HUES6 (cell line): ENCODE results near the gene MIDN.

ENCODE experiments used
- H3K27ac ChIP-seq: 2 replicates; pipeline ENCODE4 v1.7.0; 2013; ENCODE audit warnings: low read depth, mild to moderate bottlenecking, low read length, inconsistent platforms
- H3K27me3 ChIP-seq: 2 replicates; pipeline ENCODE4 v1.6.1; 2013; ENCODE audit warnings: low read length; ENCODE audit not compliant: control insufficient read depth, insufficient read depth
- H3K36me3 ChIP-seq: 2 replicates; pipeline ENCODE4 v1.6.1; 2013; ENCODE audit warnings: low read length; ENCODE audit not compliant: control insufficient read depth, insufficient read depth
- H3K4me1 ChIP-seq: 2 replicates; pipeline ENCODE4 v1.6.1; 2013; ENCODE audit warnings: low read length; ENCODE audit not compliant: control insufficient read depth, insufficient read depth
- H3K4me3 ChIP-seq: 2 replicates; pipeline ENCODE4 v1.5.1; 2013; ENCODE audit warnings: low read depth, low read length
- H3K9ac ChIP-seq: one replicate; pipeline ENCODE4 v1.6.1; 2013; ENCODE audit warnings: mild to moderate bottlenecking, low read length
- H3K9me3 ChIP-seq: 2 replicates; pipeline ENCODE4 v1.6.1; 2013; ENCODE audit warnings: low read depth, low read length; ENCODE audit not compliant: control insufficient read depth, insufficient read depth

The MIDN gene

DNA sequence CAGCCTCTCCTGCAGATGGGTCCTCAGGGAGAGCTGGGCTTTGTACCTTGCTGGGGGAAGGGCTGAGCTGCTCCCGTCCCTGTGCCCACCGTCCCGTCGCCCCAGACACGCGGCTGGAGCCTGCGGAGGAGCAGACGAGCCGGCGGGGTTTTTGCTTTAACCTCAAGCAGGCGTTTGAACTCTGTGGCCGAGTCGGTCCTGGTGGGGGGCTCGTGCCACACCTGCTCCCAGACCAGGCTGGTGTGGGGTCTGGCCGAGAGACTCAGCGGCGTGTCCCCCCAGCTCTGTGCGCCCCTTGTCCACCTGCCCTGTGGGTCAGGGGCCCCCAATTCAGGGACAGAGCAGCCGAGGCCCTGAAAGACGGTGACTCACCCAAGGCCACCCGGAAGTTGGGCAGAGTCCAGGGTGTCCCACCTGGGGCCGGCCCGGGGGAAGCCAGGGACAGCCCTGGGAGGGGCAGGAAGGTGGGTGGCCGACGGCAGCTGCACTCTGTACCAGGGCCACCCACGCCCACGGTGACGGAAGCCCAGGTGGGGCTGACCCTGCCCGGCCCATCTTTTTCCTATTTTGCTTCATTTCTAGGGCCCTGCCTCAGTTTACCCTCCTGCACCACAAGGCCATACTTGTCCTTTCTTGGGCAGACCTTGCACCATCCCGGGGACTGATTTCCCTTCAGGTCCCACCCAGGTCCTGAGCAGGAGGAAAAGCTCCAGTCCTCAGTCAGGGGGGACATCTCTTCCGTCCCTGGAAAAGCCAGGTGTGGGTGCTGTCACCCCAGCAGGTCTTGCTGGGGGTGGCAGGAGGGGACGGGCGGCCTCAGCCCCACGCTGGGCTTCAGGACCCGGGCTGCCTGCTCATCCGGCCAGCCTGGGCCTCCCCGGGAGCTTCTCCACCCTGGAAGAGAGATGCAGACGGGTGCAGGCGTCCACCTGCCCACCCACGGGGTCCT lies 42.6 kb downstream of the MIDN start:
- Histone ChIP-seq H3K27me3 (peaks cover 52% of the 10 kb centered on the region; the same call in 1 of the 2 replicates), H3K9me3 (no peaks in the 10 kb centered on the region), H3K27ac (no peak overlapping the region), H3K9ac (no peak overlapping the region), H3K4me3 (no peak overlapping the region), H3K36me3 (no peaks in the 10 kb centered on the region), H3K4me1 (peaks cover 12% of the 10 kb centered on the region)

DNA sequence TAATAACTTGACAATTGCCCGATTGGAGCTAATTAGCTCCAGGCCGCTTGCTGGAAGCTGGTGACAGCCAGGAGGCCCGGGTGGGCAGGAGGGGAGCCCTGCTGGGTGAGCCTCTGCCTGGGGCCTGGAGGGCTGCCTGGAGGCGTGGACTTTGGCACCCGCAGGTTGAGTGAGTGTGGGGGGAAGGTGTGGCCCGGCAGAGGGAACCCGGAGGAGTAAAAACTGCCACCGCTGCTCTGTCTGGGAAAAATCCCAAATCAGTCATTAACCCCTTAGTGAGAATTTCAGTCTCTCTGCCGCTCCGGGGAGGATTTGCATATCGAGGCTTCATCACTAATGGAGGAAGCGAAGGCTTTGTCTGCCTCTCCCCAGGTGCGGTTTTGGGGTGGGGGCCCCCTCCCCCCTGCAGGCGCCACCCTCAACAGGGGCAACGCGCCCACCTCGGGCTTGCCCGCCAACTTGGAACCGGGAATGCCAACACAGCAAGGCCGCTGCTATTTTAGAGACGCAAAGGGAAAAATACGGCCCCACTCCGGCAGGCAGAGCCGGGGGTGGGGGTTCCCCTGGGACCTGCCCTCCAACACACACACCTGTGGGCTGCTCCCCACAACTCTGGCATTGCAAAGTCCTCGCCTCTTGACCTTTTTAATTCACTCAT lies 43.5 kb downstream of the MIDN start:
- Histone ChIP-seq H3K4me3 (no peak overlapping the region), H3K4me1 (peaks cover 7% of the 10 kb centered on the region), H3K9ac (no peak overlapping the region), H3K27me3 (peaks cover 46% of the 10 kb centered on the region; the same call in 1 of the 2 replicates), H3K36me3 (no peaks in the 10 kb centered on the region), H3K27ac (no peak overlapping the region), H3K9me3 (no peaks in the 10 kb centered on the region)

DNA sequence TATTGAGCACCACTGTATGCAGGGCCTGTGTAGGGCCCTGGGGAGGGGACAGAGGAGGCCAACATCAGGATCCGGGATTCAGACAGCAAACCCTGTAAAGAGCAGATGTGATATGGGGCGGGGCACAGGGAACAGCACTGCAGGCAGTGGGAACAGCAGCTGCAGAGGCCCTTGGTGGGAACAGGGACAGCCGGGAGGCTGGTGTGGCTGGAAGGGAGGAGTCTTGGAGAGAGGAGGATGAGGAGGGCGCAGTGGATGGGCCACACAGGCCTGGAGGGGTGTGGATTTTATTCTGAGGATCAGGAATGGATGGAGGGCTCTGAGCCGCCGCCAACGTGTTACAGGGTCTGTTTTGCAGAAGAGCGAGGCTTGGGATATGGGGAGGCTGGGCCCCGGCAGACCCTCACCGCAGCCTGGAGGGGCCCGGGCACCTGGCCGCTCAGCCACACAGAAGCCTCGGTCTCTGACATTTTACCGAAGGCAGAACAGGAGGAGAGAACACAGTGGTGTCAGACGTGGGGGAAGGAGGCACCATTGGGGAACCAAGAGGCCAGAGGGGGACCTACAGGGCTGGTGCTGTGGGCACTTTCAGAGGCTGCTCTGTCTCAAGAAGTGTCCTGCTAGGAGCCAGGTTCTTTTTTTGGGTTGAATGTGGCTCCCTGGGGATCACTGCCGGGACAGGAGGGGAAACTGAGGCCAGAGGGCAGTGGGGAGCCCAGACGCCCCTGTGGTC lies 44.2 kb downstream of the MIDN start:
- no peak overlapping the region for H3K27ac ChIP-seq
- H3K36me3 ChIP-seq, result no peaks in the 10 kb centered on the region
- H3K4me1 ChIP-seq, result peaks cover 3% of the 10 kb centered on the region
- H3K27me3 ChIP-seq, result peaks cover 40% of the 10 kb centered on the region; the same call in 1 of the 2 replicates
- no peaks in the 10 kb centered on the region for H3K9me3 ChIP-seq
- H3K4me3 ChIP-seq, result no peak overlapping the region
- H3K9ac ChIP-seq, result no peak overlapping the region

DNA sequence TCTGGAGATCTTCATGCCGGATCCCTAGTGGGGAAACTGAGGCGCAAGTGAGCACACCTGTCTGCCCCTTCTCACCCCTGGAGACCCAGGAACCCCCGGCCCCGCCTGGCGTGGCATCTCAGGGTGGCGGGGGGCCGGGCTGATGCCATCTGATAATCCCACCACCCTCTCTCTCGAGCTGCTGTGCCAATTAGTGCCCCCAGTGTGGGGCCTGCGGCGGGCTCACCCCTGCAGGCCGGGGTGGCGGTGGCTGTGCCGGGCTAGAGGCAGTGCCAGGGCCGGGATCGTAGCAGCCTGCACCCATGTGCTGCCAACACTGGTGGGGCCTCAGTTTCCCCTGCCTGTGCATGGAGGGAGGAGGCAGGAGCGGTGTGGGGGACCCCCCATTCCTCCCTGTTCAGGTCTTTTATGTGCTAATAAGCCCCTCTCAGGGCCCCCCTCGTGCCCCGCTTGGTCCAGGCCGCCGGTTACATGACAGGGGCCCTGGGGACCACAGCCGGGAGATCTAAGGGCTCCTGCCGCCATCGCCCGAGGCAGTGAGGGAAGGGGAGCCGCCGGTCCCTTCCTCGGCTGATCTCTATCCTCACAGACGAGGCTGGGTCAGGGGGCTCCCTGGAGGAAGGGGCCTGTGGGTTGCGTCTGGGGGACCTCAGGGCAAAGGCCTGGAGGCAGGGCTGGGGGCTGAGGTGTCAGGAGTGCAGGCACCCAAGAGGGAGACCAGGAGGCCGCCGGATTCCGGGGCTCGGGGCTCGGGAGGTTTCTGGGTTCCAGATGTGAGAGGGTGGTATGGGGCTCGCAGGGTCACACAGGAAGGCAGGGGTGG lies 45.6 kb downstream of the MIDN start:
- no peak overlapping the region for H3K9ac ChIP-seq
- peaks cover 3% of the 10 kb centered on the region; the same call in 1 of the 2 replicates for H3K4me1 ChIP-seq
- H3K4me3 ChIP-seq, result no peak overlapping the region
- H3K36me3 ChIP-seq, result no peaks in the 10 kb centered on the region
- H3K27me3 ChIP-seq, result peaks cover 31% of the 10 kb centered on the region; the same call in 1 of the 2 replicates
- H3K27ac ChIP-seq, result no peak overlapping the region
- H3K9me3 ChIP-seq, result no peaks in the 10 kb centered on the region

DNA sequence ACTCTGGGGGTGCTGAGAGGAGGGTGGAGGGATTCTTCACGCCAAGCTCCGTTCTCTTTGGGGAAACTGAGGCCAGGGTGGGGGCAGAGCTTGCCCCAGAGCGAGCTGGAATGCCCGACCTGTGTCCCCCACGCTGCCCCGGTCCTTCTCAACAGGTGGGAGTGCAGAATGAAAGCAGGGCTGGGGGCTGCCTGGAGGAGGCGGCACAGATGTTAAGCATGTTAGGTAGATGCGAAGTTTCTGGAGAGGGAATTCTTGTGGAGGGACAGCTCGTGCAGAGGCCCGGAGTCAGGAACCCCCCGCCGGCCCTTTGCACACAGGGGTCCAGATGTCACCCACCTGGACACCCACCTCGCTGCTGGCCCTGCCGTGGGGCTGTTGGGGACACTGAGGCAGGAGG lies 46.3 kb downstream of the MIDN start:
- Histone ChIP-seq H3K4me1 (peaks cover 3% of the 10 kb centered on the region; the same call in 1 of the 2 replicates), H3K27me3 (peaks cover 31% of the 10 kb centered on the region; the same call in 1 of the 2 replicates), H3K36me3 (no peaks in the 10 kb centered on the region), H3K4me3 (no peak overlapping the region), H3K27ac (no peak overlapping the region), H3K9ac (no peak overlapping the region), H3K9me3 (no peaks in the 10 kb centered on the region)

DNA sequence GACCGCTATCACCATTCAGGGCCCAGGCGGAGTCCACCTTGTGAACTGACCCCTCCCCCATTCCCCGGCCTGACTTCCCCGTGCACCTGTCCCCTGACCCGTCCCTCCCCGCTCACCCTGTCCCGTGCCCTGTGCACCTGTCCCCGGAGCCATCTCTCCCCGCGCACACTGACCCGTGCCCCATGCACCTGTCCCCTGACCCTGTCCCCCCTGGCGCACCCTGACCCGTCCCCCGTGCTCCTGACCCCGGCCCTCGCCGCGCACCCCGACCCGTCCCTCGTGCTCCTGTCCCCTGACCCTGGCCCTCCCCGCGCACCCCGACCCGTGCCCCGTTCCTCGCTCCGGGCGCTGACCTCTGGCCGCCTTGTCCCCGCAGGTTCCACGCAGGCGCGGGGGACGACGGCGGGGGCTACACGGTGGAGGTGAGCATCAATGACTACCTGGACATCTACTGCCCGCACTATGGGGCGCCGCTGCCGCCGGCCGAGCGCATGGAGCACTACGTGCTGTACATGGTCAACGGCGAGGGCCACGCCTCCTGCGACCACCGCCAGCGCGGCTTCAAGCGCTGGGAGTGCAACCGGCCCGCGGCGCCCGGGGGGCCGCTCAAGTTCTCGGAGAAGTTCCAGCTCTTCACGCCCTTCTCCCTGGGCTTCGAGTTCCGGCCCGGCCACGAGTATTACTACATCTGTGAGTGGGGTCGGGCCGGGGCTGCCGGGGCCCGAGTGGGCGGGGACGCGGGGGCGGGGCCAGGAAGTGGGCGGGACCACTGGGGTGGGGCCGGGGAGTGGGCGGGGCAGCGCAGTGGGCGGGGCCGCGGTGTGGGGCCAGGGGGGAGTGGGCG lies 47.0 kb downstream of the MIDN start:
- Histone ChIP-seq H3K27ac (no peak overlapping the region), H3K9me3 (no peaks in the 10 kb centered on the region), H3K9ac (no peak overlapping the region), H3K4me3 (peak overlapping the region; percentile 60), H3K4me1 (peaks cover 3% of the 10 kb centered on the region; the same call in 1 of the 2 replicates), H3K36me3 (no peaks in the 10 kb centered on the region), H3K27me3 (peaks cover 31% of the 10 kb centered on the region; the same call in 1 of the 2 replicates)

DNA sequence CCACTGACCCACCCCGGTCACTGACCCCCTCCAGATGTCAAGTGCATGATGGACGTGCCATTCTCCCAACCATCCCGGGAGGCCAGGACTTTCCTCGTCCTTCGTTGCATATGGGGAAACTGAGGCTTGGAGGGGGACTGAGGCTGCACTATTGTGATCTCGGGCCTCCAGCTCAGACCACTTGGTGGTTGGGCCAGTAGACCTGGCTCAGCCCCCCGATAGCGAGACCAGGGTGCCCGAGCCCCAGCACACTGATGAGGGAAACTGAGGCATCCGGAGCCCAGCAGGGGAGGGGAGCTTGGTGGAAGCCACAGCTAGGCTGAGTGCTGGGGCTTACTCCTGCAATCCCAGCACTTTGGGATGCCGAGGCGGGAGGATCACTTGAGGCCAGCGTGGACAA lies 47.7 kb downstream of the MIDN start:
- Histone ChIP-seq H3K4me3 (no peak overlapping the region), H3K9me3 (no peaks in the 10 kb centered on the region), H3K9ac (no peak overlapping the region), H3K27me3 (peaks cover 31% of the 10 kb centered on the region; the same call in 1 of the 2 replicates), H3K36me3 (no peaks in the 10 kb centered on the region), H3K27ac (no peak overlapping the region), H3K4me1 (peaks cover 3% of the 10 kb centered on the region; the same call in 1 of the 2 replicates)

DNA sequence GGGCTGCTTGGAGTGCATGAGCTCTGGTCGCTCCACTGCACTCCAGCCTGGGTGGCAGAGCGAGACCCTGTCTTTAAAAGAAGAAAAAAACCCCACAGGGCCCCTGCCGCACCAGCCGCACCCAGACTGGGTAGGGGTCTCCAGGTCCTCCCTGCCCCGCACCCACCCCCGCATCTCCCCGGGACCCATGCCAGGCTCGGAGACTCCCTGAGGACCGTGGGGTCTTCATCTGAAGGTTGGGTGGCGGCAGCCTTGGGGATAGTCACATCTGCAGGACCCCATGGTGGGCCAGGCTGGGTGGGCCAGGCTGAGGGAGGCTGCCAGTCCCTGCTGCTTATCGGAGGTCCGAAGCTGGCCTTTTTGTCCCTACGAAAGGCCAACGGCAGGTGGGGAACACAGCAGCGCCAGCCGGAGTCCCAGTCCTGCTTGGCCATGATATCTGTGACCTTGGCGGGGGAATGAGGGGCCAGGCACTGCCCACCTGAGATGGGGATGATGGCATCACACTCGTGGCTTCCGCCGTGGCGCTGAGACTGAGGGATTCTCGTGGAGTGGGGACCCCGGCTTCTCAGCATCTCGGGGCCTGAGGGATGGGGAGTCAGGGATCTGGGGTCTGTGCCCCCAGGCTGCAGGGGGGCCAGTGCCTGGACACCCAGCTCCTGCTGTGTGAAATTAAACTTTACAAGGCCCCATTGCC lies 48.3 kb downstream of the MIDN start:
- Histone ChIP-seq H3K4me1 (peaks cover 3% of the 10 kb centered on the region; the same call in 1 of the 2 replicates), H3K4me3 (no peak overlapping the region), H3K27me3 (peaks cover 31% of the 10 kb centered on the region; the same call in 1 of the 2 replicates), H3K9me3 (no peaks in the 10 kb centered on the region), H3K36me3 (no peaks in the 10 kb centered on the region), H3K9ac (no peak overlapping the region), H3K27ac (no peak overlapping the region)

DNA sequence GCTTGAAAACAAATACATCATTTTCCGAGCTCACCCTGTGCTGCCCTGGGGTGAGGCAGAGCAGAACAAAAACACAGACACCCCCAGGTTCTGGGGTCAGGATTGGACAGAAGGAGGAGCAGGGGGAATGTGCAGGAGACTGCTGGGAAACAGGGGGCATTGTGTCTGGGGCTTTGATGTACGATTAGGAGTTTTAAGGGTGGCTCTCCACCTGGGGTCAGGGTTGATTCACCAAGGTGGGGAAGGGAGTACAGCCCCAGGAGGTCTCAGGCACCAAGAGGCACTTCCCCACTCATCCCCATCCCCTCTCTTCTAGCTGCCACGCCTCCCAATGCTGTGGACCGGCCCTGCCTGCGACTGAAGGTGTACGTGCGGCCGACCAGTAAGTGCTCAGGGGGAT lies 49.9 kb downstream of the MIDN start:
- Histone ChIP-seq H3K9me3 (no peaks in the 10 kb centered on the region), H3K4me3 (no peak overlapping the region), H3K27me3 (peaks cover 23% of the 10 kb centered on the region; the same call in 1 of the 2 replicates), H3K27ac (no peak overlapping the region), H3K9ac (no peak overlapping the region), H3K4me1 (peaks cover 3% of the 10 kb centered on the region; the same call in 1 of the 2 replicates), H3K36me3 (no peaks in the 10 kb centered on the region)
